Endothelial cell of umbilical vein (primary cell): Measurements from ENCODE around the gene CEP63. TPM values are rescaled to one million over a fixed set of nuclear protein-coding genes. Genes with fewer than 3 reads are reported as not detected.

ENCODE experiments used
- BruUV-seq: library from RNA; stranded (reverse); fragments of 400-500 nt; replicated peaks from 2 replicates; lab custom pipeline; 2021; lab: Mats Ljungman, UMichigan
- CTCF ChIA-PET: fragments of 300-600, 350-600 bp; sonication (Branson Sonifier 250); formaldehyde crosslinking; loops from one replicate; lab custom pipeline; 2021; ENCODE audit warnings: antibody characterized with exemption, inconsistent platforms; lab: Charles Lee
- POLR2A ChIA-PET: fragments of 300-600, 350-600 bp; sonication (Branson Sonifier 250); formaldehyde crosslinking; loops from one replicate; lab custom pipeline; 2021; ENCODE audit warnings: antibody characterized with exemption, inconsistent platforms; lab: Charles Lee
- DNase-seq: peaks from one replicate; pipeline ENCODE4 v3.0.0-alpha.2; 2011; ENCODE audit warnings: low read depth, low spot score
- FAIRE-seq: peaks from 2 replicates; lab custom pipeline; 2011; peaks lifted over from hg19 to GRCh38; lab: Jason Lieb, UNC
- H2AFZ ChIP-seq: 2 replicates; pipeline ENCODE4 v1.6.0; 2012; ENCODE audit warnings: low read depth, low read length, control low read depth, inconsistent platforms
- H3K27ac ChIP-seq: 2 replicates; pipeline ENCODE4 v1.5.1; 2011; ENCODE audit warnings: low read depth, mild to moderate bottlenecking, control low read depth, low read length, moderate library complexity; ENCODE audit not compliant: insufficient read depth
- H3K27me3 ChIP-seq, 2 experiments: 2 replicates each; pipeline versions ENCODE4 v1.6.0 to v1.6.1; 2011; ENCODE audit warnings: low read length in 2 of 2, mixed read lengths in 1 of 2; ENCODE audit not compliant: control insufficient read depth in 2 of 2, insufficient read depth in 2 of 2
- H3K36me3 ChIP-seq, 2 experiments: 2 replicates in 1 of 2; 3 replicates in 1 of 2; pipeline ENCODE4 v1.5.1; 2011; ENCODE audit warnings: low read length in 2 of 2, mild to moderate bottlenecking in 1 of 2, moderate library complexity in 1 of 2; ENCODE audit not compliant: control insufficient read depth in 2 of 2, insufficient read depth in 2 of 2; ENCODE audit errors: extremely low read depth in 1 of 2
- H3K4me1 ChIP-seq: 3 replicates; pipeline ENCODE4 v1.5.1; 2011; ENCODE audit warnings: mild to moderate bottlenecking, low read length; ENCODE audit not compliant: control insufficient read depth, insufficient read depth; ENCODE audit errors: extremely low read depth
- H3K4me2 ChIP-seq: 2 replicates; pipeline ENCODE4 v1.6.1; 2011; ENCODE audit warnings: low read length, control low read depth, mixed read lengths; ENCODE audit not compliant: insufficient read depth
- H3K4me3 ChIP-seq, 3 experiments: fragments of 200-600 bp in 1 of 3; sonication (generic), shearing (Covaris generic) in 1 of 3; replicated peaks in 1 of 3; 2 replicates each; pipeline ENCODE4 v1.5.1; 2011 to 2016; ENCODE audit warnings: control low read depth in 3 of 3, low read length in 3 of 3, mild to moderate bottlenecking in 2 of 3, inconsistent platforms in 1 of 3, low read depth in 1 of 3, moderate library complexity in 1 of 3; ENCODE audit not compliant: insufficient read depth in 1 of 3
- H3K79me2 ChIP-seq: 2 replicates; pipeline ENCODE4 v1.6.0; 2012; ENCODE audit warnings: low read length, inconsistent platforms; ENCODE audit not compliant: control insufficient read depth, insufficient read depth
- H3K9ac ChIP-seq: replicated peaks from 2 replicates; pipeline ENCODE3; 2011; ENCODE audit warnings: low read length, control low read depth; ENCODE audit not compliant: insufficient read depth; ENCODE audit errors: extremely low read depth
- H3K9me1 ChIP-seq: replicated peaks from 3 replicates; pipeline ENCODE4 v1.6.0; 2011; ENCODE audit warnings: mild to moderate bottlenecking, low read length; ENCODE audit not compliant: control insufficient read depth, insufficient read depth; ENCODE audit errors: extremely low read depth
- H3K9me3 ChIP-seq: replicated peaks from 2 replicates; pipeline ENCODE4 v1.5.1; 2012; ENCODE audit warnings: low read length, inconsistent platforms; ENCODE audit not compliant: control insufficient read depth, insufficient read depth
- H4K20me1 ChIP-seq: replicated peaks from 2 replicates; pipeline ENCODE3; 2011; ENCODE audit warnings: mild to moderate bottlenecking, low read length; ENCODE audit not compliant: control insufficient read depth, insufficient read depth; ENCODE audit errors: extremely low read depth
- CTCF ChIP-seq, 2 donors: IDR thresholded peaks; 1 replicate in 1 of 2; 2 replicates in 1 of 2; pipeline ENCODE4 v1.5.1; 2011; ENCODE audit warnings: low read length in 2 of 2, mild to moderate bottlenecking in 2 of 2, moderate library complexity in 2 of 2, control low read depth in 1 of 2, inconsistent platforms in 1 of 2, low read depth in 1 of 2; ENCODE audit not compliant: insufficient read depth in 1 of 2; ENCODE audit errors: extremely low read depth in 1 of 2
- EZH2 ChIP-seq: IDR thresholded peaks from 2 replicates; pipeline ENCODE4 v1.6.1; 2012; ENCODE audit warnings: borderline replicate concordance, low read depth, mild to moderate bottlenecking, moderate library complexity, low read length, inconsistent platforms; ENCODE audit not compliant: severe bottlenecking
- FOS ChIP-seq: IDR thresholded peaks from 2 replicates; pipeline ENCODE4 v1.6.1; 2011; ENCODE audit warnings: mild to moderate bottlenecking, low read length, moderate library complexity, borderline replicate concordance; ENCODE audit not compliant: insufficient read depth
- GATA2 ChIP-seq: IDR thresholded peaks from 2 replicates; pipeline ENCODE4 v1.7.0; 2011; ENCODE audit warnings: low read depth, mild to moderate bottlenecking, moderate library complexity, mixed read lengths, low read length; ENCODE audit not compliant: insufficient read length, insufficient read depth
- JUN ChIP-seq: IDR thresholded peaks from 2 replicates; pipeline ENCODE4 v1.6.1; 2011; ENCODE audit warnings: borderline replicate concordance, low read depth; ENCODE audit not compliant: insufficient read length, insufficient read depth
- MAX ChIP-seq: IDR thresholded peaks from 2 replicates; pipeline ENCODE4 v1.6.1; 2011; ENCODE audit not compliant: insufficient read depth, insufficient read length
- MYC ChIP-seq: IDR thresholded peaks from one replicate; pipeline ENCODE4 v1.6.1; 2011; ENCODE audit warnings: mild to moderate bottlenecking, low read depth, low read length
- POLR2A ChIP-seq: IDR thresholded peaks from 2 replicates; pipeline ENCODE4 v1.6.1; 2012; ENCODE audit warnings: low read depth, mild to moderate bottlenecking, control low read depth, low read length
- POLR2AphosphoS5 ChIP-seq: IDR thresholded peaks from 2 replicates; pipeline ENCODE4 v1.6.1; 2012; ENCODE audit warnings: low read depth, mild to moderate bottlenecking, control low read depth, low read length, moderate library complexity; ENCODE audit not compliant: insufficient read depth
- dilution Hi-C: fragments of 300-500 bp; cut with MboI; formaldehyde crosslinking; loops from one replicate; pipeline ENCODE4 v1.15.0; 2019; ENCODE audit warnings: low sequenced_read_pairs; ENCODE audit not compliant: extremely low pct_ligation_motif_present
- intact Hi-C: fragments of 100-400 bp; cut with micrococcal nuclease; formaldehyde crosslinking; loops from one replicate; pipeline ENCODE4 v1.10.0; 2022
- polyA plus RNA-seq, 4 experiments: library from polyadenylated mRNA; depleted of rRNA in 3 of 4; stranded (reverse) in 3 of 4; unstranded in 1 of 4; fragments of >200 nt; gene quantifications; 2 replicates each; pipeline versions ENCODE4 v1.2.1 to v1.2.3, GENCODE V29; 2011 to 2012; ENCODE audit warnings: missing spikeins in 1 of 4
- total RNA-seq: library from RNA; stranded (reverse); gene quantifications from 2 replicates; pipeline ENCODE4 v1.2.3, GENCODE V29; 2021

The CEP63 gene
- total and polyA plus RNA-seq, 2 donors (not counting 3 experiments of a cell fraction or from before 2014, with no cell fraction given) = 5.7 to 29.4 TPM

- DNase-seq = peak; percentile 35
- dilution Hi-C loops (no loop called here), intact Hi-C loops (loop anchor here (2.0 kb wide), 1 partner anchor 20 kb away; no protein-coding TSS in a partner anchor)
- no TSS peak for BruUV-seq
- Histone ChIP-seq H3K27me3 (peaks cover 0 to 2% of the 10 kb centered on the region in 2 experiments), H3K4me3 (no peak overlapping the region), H3K79me2 (no peaks in the 10 kb centered on the region), H3K4me1 (peaks cover 23% of the 10 kb centered on the region), H4K20me1 (no peaks in the 10 kb centered on the region), H3K9me1 (no peaks in the 10 kb centered on the region), H2AFZ (no peak overlapping the region), H3K36me3 (no peaks in the 10 kb centered on the region), H3K9me3 (no peaks in the 10 kb centered on the region), H3K27ac (no peak overlapping the region), H3K4me2 (no peak overlapping the region), H3K9ac (no peak overlapping the region)
- CTCF ChIA-PET = interaction anchor here (1.1 to 2.2 kb wide), 5 partner anchors 8 to 72 kb away, joined by 3 to 13 read pairs (median 3); partner anchors contain the start of gene AMOTL2
- TF ChIP-seq FOS = no peak
- TF ChIP-seq POLR2AphosphoS5 = no peak
- no peak for TF ChIP-seq EZH2
- TF ChIP-seq POLR2A = no peak
- TF ChIP-seq JUN = no peak
- TF ChIP-seq GATA2 = no peak
- TF ChIP-seq MYC = no peak
- no peak for TF ChIP-seq CTCF (IDR thresholded peaks at IDR 0.05; ENCODE audit: extremely low read depth in 1 of 2, insufficient read depth in 1 of 2, low read depth in 1 of 2, low read length in 2 of 2)
- TF ChIP-seq MAX = no peak
- FAIRE-seq = peak; percentile 69
- POLR2A ChIA-PET = no interaction called here
Measured at GRCh38 chr3:134446800-134447199, 39.1 kb upstream of the CEP63 start.
